Activated naive CD8-positive, alpha-beta T cell treated with anti-CD3 and anti-CD28 coated beads for 36 hours (primary cell): ENCODE measurements around the gene CCDC197. TPM values are rescaled to one million over a fixed set of nuclear protein-coding genes. Genes with fewer than 3 reads are reported as not detected.

Source experiments
- DNase-seq: peaks from one replicate; pipeline ENCODE4 v3.0.0; 2021
- H3K27ac Mint-ChIP-seq: one replicate; pipeline ENCODE4 v1.8.0; 2022; ENCODE audit warnings: mild to moderate bottlenecking, moderate library complexity, mixed read lengths
- H3K27me3 Mint-ChIP-seq: one replicate; pipeline ENCODE4 v1.8.0; 2022; ENCODE audit warnings: mild to moderate bottlenecking, mixed read lengths
- H3K36me3 Mint-ChIP-seq: one replicate; pipeline ENCODE4 v1.8.0; 2021; ENCODE audit warnings: mild to moderate bottlenecking, mixed read lengths
- H3K4me1 Mint-ChIP-seq: one replicate; pipeline ENCODE4 v1.8.0; 2021; ENCODE audit warnings: mixed read lengths
- H3K4me3 Mint-ChIP-seq: one replicate; pipeline ENCODE4 v1.8.0; 2022; ENCODE audit warnings: mild to moderate bottlenecking, moderate library complexity, mixed read lengths
- H3K9me3 Mint-ChIP-seq: one replicate; pipeline ENCODE4 v1.8.0; 2022; ENCODE audit warnings: mixed read lengths
- total RNA-seq, 2 experiments: library from RNA; stranded (reverse); gene quantifications; one replicate each; pipeline ENCODE4 v1.2.3, GENCODE V29; 2021

Gene CCDC197
- total RNA-seq, 2 experiments from 2014 or later = not detected

DNA sequence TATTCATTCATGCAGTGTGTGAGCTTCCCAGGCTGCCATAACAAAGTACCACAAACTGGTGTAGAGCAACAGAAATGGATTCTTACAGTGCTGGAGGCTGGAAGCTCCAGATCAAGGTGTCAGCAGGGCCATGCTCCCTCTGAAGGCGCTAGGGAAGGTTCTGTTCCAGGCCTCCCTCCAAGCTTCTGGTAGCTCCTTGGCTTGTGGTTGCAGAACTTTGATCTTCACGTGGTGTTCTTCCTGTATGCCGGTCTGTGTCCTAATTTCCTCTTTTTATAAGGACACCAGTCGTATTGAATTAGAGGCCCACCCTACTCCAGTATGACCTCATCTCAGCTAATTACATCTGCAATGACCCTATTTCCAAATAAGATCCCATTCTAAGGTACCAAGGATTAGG, 32.2 kb downstream of the CCDC197 start:
- H3K4me1 Mint-ChIP-seq = peaks cover 4% of the 10 kb centered on the region
- no peaks in the 10 kb centered on the region for H3K9me3 Mint-ChIP-seq
- DNase-seq = no peak
- H3K36me3 Mint-ChIP-seq = no peaks in the 10 kb centered on the region
- H3K27ac Mint-ChIP-seq = no peak overlapping the region
- no peaks in the 10 kb centered on the region for H3K27me3 Mint-ChIP-seq
- no peak overlapping the region for H3K4me3 Mint-ChIP-seq

DNA sequence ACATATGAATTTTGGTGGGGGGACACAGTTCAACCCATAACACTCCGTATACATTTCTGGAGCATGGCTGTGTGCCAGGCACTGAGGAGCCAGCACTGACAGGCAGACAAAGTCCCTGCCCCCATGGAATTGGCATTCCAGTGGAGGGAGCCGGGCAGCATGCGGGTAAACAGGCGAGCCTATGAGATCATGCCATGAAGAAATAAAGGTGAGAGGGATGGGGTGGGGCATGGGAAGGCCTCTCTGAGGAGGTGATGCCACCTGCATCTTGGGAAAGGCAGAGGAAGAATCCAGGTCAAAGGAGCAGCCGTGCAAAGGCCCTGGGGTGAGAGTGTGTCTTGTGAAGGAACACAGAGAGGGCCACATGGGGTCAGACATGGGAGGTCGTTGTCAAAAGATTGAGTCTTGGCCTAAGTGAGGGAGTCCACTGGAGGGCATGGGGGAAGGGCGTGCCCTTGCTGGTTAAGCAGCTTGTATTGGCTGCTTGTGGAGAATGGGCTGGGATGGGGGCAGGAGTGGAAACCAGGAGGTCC, 32.6 kb downstream of the CCDC197 start:
- no peaks in the 10 kb centered on the region for H3K9me3 Mint-ChIP-seq
- no peak overlapping the region for H3K27ac Mint-ChIP-seq
- no peaks in the 10 kb centered on the region for H3K27me3 Mint-ChIP-seq
- DNase-seq = no peak
- H3K4me1 Mint-ChIP-seq = peaks cover 4% of the 10 kb centered on the region
- no peak overlapping the region for H3K4me3 Mint-ChIP-seq
- no peaks in the 10 kb centered on the region for H3K36me3 Mint-ChIP-seq

DNA sequence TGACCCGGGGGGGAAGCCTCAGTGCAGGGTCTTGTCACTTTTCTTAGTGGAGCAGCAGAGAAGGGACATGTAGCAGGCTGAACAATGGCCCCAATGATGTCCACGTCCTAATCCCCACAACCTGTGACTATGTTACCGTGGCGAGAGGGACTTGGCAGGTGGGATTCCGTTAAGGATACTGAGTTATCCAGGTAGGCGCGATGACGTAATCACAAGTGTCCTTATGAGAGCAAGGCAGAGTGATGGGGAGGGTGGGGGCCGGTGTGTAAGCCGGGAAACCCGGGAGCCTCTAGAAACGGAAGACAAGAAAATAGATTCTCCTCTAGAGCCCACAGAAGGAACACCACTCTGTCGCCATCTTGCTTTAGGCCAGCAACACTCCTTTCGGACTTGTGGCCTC, 33.5 kb downstream of the CCDC197 start:
- no peak for DNase-seq
- no peak overlapping the region for H3K27ac Mint-ChIP-seq
- peaks cover 4% of the 10 kb centered on the region for H3K4me1 Mint-ChIP-seq
- H3K9me3 Mint-ChIP-seq = no peaks in the 10 kb centered on the region
- H3K27me3 Mint-ChIP-seq = no peaks in the 10 kb centered on the region
- no peaks in the 10 kb centered on the region for H3K36me3 Mint-ChIP-seq
- no peak overlapping the region for H3K4me3 Mint-ChIP-seq

DNA sequence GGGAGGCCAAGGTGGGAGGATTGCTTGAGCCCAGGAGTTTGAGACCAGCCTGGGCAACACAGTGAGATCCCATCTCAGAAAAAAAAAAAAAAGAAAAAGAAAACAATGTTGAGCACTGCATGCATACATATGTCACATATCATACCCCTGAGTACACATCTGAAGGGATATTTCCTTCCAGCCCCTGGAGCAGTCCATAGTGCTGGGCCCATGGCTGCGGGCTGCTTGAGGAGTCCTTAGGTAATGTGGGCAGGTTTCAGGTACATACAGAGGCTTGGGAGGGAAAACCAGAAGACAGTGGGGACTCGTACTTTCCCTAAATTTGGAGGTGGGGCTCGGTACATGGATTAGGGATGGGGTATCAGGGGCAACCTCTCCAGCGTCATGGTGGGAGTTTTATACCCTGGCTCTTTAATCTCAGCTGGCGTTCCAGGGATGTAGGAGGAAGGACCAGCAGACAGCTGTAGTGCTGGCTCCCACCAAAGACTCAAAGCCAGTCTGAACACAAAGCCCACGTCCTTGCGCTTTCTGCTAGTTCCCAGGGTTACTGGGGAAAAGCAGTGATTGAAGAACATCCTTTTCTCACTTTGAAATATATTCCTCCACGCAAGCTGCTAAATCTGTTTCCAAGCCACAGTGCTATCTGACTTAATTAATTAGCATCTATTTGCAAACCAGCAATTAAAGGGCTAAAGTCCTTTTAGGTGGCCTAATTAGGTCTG, 34.2 kb downstream of the CCDC197 start:
- H3K4me3 Mint-ChIP-seq = no peak overlapping the region
- no peak for DNase-seq
- H3K9me3 Mint-ChIP-seq = no peaks in the 10 kb centered on the region
- H3K27me3 Mint-ChIP-seq = no peaks in the 10 kb centered on the region
- H3K4me1 Mint-ChIP-seq = no peaks in the 10 kb centered on the region
- H3K36me3 Mint-ChIP-seq = no peaks in the 10 kb centered on the region
- no peak overlapping the region for H3K27ac Mint-ChIP-seq

DNA sequence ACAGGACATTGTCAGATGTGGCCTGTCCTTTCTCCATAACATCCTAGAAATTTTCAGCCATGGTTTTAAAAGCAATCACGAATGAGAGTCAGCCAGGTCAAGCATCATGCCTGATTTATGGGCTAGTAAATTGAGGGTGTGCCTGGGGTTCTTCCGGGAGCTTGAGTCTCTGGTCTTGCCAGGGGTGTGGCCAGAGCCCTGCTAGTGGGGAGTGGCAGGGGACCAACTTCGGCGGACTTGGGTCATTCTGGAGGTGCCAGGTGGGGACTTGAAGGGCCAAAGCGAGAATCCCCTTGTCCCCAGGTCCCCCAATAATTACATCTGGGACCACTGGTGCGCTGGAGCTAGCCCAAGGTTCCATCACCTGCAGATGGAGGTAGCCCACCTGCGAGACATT, 34.8 kb downstream of the CCDC197 start:
- no peaks in the 10 kb centered on the region for H3K9me3 Mint-ChIP-seq
- no peak overlapping the region for H3K4me3 Mint-ChIP-seq
- H3K4me1 Mint-ChIP-seq = peaks cover 3% of the 10 kb centered on the region
- H3K27me3 Mint-ChIP-seq = no peaks in the 10 kb centered on the region
- no peaks in the 10 kb centered on the region for H3K36me3 Mint-ChIP-seq
- no peak for DNase-seq
- H3K27ac Mint-ChIP-seq = no peak overlapping the region

DNA sequence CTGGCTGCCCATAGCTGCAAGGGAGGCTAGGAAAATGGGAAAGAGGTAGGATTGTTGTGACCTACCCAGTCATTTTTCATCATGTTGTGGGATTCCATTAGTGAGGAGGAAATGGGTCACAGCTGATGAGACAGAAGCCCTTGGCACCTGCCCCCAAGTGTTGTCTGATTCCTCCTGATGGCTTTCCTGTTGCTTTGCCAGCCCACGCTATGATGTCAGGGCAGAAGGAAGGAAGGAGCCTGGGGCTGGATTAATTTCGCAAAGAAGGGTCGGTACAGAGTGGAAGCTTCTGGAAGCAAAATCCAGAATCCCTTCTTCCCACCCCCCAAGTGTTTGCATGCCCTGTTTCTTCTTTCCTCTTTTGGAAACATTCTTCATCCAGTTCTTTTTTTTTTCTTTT, 37.8 kb downstream of the CCDC197 start:
- Mint-ChIP-seq H3K27me3 (no peaks in the 10 kb centered on the region), H3K9me3 (no peaks in the 10 kb centered on the region), H3K36me3 (no peaks in the 10 kb centered on the region), H3K27ac (no peak overlapping the region), H3K4me1 (peaks cover 3% of the 10 kb centered on the region), H3K4me3 (no peak overlapping the region)
- DNase-seq = no peak

DNA sequence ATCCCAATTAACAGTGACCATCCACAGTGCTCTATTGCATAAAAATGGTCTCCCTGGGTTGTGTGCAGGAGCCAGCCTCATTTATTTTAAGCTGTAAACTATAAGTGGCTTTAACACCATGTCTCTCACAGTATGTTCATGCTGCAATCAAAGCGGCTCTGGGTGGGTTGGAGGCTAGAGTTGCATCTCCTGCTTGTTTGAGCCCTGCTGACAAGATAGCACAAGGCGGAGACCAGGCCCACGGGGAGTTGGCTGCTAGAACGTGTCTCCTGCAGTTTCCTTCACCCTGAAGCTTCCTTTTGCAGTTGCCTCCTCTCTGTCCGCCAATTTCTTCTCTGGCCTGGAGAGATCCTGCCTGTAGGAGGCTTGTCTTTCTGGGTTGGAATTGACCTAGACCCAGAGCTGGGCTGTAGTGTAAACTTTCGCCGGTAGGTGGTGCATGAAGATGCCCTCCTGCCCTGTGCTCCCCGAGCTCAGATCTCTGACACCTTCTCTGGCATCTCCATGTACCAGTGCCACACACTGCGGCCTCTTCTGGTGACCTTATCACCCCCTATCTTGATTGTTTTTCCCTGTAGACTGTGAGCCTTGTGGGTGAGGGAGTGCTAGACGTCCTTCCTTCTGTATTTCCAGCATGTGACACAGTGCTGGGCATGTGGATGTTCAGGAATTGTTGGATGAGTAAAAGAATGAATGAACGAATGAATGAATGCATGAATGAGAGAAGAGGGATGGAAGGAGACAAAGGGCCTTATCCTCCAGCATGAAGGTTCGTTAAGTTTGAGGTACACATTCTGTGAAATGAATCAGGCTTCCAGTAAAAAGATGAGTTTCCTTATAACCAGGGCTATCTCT, 39.4 kb downstream of the CCDC197 start:
- Mint-ChIP-seq H3K27me3 (no peaks in the 10 kb centered on the region), H3K4me1 (peaks cover 3% of the 10 kb centered on the region), H3K27ac (no peak overlapping the region), H3K9me3 (no peaks in the 10 kb centered on the region), H3K36me3 (no peaks in the 10 kb centered on the region), H3K4me3 (no peak overlapping the region)
- peak; percentile 70 for DNase-seq

DNA sequence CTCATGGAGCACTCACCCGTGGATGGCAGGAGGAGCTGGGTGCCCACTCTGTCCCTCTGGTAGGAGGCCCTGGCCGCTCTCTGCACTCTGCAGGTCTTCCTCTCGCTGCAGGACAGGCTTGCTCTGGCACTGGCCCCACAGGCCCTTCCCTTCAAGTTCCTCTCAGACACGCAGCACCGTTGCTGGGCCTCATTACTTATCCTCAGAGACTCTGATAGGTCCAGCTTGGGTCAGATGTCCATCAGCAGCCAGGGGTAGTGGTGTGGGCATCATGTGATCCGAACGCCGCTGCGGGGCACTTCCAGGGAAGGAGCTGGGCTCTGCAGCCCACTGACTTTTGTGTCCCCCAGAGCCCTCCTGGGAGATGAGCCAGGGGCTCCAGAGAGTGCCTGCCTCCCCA, 40.9 kb downstream of the CCDC197 start:
- no peaks in the 10 kb centered on the region for H3K36me3 Mint-ChIP-seq
- H3K4me1 Mint-ChIP-seq = peaks cover 3% of the 10 kb centered on the region
- no peaks in the 10 kb centered on the region for H3K9me3 Mint-ChIP-seq
- DNase-seq = no peak
- H3K4me3 Mint-ChIP-seq = no peak overlapping the region
- no peak overlapping the region for H3K27ac Mint-ChIP-seq
- H3K27me3 Mint-ChIP-seq = no peaks in the 10 kb centered on the region

DNA sequence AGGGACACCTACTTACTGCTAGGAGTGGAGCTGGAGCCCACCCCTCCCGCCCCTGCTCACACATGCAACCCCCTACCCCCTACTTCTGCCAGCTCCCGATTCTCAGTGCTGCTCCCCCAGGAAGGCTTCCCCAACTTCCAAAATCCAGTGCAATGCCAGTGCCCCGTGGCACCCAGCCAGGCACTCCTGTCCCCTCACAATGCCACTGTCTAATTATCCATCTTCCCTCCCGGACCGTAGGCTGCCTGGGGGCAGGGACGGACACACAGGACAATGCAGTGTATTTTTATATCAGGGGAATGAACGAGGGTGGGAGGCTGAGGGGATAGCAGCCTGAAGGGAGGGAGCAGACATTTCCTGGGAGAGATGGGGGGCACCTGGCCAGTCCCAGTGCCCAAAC, 41.4 kb downstream of the CCDC197 start:
- Mint-ChIP-seq H3K27ac (no peak overlapping the region), H3K4me3 (no peak overlapping the region), H3K9me3 (no peaks in the 10 kb centered on the region), H3K4me1 (peaks cover 3% of the 10 kb centered on the region), H3K36me3 (no peaks in the 10 kb centered on the region), H3K27me3 (no peaks in the 10 kb centered on the region)
- DNase-seq = no peak

DNA sequence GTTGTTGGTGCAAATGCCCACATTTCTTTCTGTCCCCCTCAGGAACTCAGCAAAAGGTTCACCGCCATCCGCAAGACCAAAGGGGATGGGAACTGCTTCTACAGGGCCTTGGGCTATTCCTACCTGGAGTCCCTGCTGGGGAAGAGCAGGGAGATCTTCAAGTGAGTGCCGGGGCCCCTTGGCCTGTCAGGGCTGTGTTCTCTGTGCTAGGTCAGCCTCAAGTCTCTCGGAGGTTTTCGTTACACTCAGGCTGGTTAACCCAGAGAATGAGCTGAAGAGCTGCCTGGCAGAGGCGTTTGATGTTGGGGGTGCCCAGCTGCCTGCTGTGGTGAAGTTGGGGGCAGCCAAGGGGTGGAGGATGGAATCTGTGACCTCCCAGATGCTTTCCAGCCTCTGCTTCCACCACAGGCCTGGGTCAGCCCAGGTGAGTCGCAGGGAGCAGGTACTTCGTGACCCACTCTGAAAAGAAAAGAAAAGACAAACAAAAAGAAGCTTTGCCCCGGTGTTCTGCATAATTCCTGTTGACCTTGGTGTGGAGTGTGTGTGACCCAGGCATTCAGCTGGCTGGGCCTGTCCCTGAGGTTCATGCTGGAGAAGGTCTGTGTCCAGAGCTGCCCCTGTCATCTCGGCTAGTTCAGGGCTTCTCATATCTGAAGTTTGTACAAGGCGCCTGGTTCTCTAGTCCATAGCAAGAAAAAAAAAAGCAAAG, 42.0 kb downstream of the CCDC197 start:
- DNase-seq = no peak
- Mint-ChIP-seq H3K27me3 (no peaks in the 10 kb centered on the region), H3K4me1 (peaks cover 3% of the 10 kb centered on the region), H3K27ac (peak overlapping the region; percentile 19), H3K9me3 (no peaks in the 10 kb centered on the region), H3K4me3 (no peak overlapping the region), H3K36me3 (no peaks in the 10 kb centered on the region)

DNA sequence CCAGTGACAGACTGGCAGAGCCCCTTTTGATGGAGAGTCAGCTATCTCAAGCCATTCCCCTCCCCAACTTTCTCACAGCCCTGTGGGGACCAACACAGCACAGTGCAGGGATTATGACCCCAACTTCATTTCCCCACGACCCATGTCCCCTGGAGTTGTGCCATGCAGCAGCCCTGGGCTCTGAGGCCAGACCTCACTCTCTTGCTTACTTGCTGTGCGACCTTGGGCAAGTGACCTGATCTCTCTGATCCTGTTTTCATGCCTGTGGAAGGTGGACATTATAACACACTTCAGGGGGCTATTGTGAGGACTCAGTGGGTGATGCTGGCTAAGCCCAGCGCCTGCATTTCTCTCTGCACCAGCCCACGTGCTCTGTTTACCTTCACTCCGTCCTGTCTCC, 43.1 kb downstream of the CCDC197 start:
- no peaks in the 10 kb centered on the region for H3K27me3 Mint-ChIP-seq
- H3K36me3 Mint-ChIP-seq = no peaks in the 10 kb centered on the region
- no peak overlapping the region for H3K27ac Mint-ChIP-seq
- H3K4me3 Mint-ChIP-seq = no peak overlapping the region
- no peaks in the 10 kb centered on the region for H3K9me3 Mint-ChIP-seq
- H3K4me1 Mint-ChIP-seq = peaks cover 3% of the 10 kb centered on the region
- no peak for DNase-seq

DNA sequence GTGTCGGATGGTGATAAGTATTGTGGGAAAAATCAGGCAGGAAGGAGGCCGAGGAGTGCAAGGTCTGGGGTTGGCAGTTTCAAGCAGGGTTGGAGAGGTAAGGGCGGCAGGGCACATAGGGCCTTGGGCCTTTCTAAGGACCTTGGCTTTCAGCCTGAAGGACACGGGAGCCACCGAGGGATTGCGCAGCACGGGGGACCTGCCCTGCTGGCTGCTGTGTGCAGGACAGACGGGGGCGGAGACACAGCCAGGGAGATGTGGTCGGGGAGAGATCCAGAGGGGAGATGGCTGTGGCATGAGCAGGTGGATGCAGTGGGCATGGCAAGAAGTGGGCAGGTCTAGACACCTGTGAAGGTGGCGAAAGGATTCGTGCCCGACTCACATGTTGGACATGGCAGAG, 43.7 kb downstream of the CCDC197 start:
- Mint-ChIP-seq H3K27ac (no peak overlapping the region), H3K9me3 (no peaks in the 10 kb centered on the region), H3K4me3 (no peak overlapping the region), H3K27me3 (no peaks in the 10 kb centered on the region), H3K36me3 (no peaks in the 10 kb centered on the region), H3K4me1 (peaks cover 3% of the 10 kb centered on the region)
- no peak for DNase-seq

DNA sequence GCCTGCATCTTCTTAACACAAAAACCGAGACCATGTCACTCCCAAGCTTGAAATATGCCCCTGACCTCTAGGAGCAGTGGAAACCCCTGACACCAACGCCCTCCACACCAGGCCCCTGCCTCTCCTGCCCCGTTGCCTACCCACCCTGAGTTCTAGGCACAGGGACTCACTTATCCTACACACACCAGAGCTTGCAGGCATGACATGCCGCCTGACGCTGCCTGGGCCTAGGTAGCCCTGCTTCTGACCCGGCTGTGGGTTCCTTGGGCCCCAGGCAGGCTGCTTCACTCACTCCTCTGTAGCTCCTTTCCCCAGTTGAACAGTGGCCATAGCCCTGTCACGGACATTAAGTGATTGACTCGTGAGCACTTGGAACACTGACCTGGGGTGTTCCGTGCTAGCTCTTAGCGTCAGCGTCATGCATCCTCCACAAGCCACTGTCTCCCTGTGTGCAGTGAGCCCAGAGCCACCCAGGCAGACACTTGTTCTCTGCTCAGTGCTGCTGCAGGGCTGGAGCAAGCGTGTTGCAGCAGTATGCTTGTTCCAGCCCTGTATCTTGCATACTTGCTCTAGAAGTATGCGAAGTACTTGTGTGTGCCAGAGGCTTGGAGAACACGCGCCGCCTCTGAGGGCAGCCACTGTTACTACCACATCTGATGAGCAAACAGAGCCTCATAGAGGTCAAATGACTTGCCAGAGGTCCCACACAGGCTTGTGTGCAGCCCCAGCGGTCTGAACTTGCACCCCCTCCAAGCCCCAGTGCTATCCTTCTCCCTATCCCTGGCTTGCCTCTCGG, 44.6 kb downstream of the CCDC197 start:
- Mint-ChIP-seq H3K27me3 (no peaks in the 10 kb centered on the region), H3K36me3 (no peaks in the 10 kb centered on the region), H3K27ac (no peak overlapping the region), H3K9me3 (no peaks in the 10 kb centered on the region), H3K4me1 (peaks cover 1% of the 10 kb centered on the region), H3K4me3 (no peak overlapping the region)
- no peak for DNase-seq

DNA sequence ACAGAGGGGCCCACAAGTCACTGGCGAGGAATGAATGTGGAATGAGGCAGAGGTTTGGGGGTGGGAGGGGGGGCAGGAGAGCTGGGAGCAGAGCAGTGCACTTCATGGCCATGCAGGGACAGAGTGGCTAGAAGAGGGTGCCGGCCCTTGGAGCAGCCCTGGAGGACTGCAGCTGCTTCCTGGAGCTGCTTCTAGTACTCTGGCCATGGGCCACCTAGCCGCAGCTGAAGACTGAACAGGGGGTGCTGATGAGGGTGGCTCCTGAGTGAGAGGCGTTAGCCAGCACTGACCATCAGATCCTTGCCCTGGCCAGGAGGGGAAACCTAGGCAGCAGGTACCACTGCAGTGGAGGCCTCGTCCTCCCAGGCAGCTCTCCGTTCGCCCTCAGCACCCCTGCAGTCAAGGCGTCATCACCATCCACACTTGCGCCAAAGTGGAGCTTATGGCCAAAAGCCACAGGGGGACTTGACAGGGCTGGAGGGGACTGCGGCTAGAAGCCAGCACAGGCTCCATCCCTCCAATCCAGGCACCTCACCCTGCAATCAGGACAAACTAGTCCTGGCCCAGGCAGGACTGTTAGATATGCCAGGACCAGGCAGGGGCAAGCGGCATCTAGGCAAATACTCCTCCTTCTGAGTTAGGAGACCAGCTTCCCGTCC, 45.5 kb downstream of the CCDC197 start:
- Mint-ChIP-seq H3K9me3 (no peaks in the 10 kb centered on the region), H3K27me3 (no peaks in the 10 kb centered on the region)

More for the DNA sequence above, 45.5 kb downstream of the CCDC197 start:
- DNase-seq = no peak
- H3K27ac Mint-ChIP-seq = no peak overlapping the region
- no peaks in the 10 kb centered on the region for H3K4me1 Mint-ChIP-seq
- no peak overlapping the region for H3K4me3 Mint-ChIP-seq
- H3K36me3 Mint-ChIP-seq = no peaks in the 10 kb centered on the region
